GM18519 (cell line): ENCODE measurements around the gene ABCG1.
"Not testable (repeated sequence)": the region's sequence is repeated elsewhere in the genome, so short reads cannot be mapped to it uniquely, and the experiment has no call there.

Experiments
- ATAC-seq: cut with Tn5 transposase; IDR thresholded peaks from one replicate; pipeline ENCODE4 v1.9.1; 2021; ENCODE audit warnings: mild to moderate bottlenecking, moderate library complexity; ENCODE audit not compliant: unreplicated experiment, low FRiP score

ABCG1 gene

GRCh38 chr21:42285569-42286245 lies 66.8 kb downstream of the ABCG1 start:
- ATAC-seq = no peak

- no peak for ATAC-seq
These were observed 67.5 kb downstream of the ABCG1 start for GRCh38 chr21:42286416-42286815.

- ATAC-seq = no peak
These were observed 68.5 kb downstream of the ABCG1 start for GRCh38 chr21:42287193-42288083.

- no peak for ATAC-seq
These were observed 70.0 kb downstream of the ABCG1 start for GRCh38 chr21:42288962-42289361.

GRCh38 chr21:42289926-42290325 lies 71.0 kb downstream of the ABCG1 start:
- ATAC-seq = no peak

GRCh38 chr21:42290505-42290904 lies 71.6 kb downstream of the ABCG1 start:
- no peak for ATAC-seq

GRCh38 chr21:42291003-42291750 lies 72.2 kb downstream of the ABCG1 start:
- no peak for ATAC-seq

- ATAC-seq = no peak
These were observed 73.0 kb downstream of the ABCG1 start for GRCh38 chr21:42291751-42292562.

- ATAC-seq = not testable (repeated sequence)
These were observed 73.7 kb downstream of the ABCG1 start for GRCh38 chr21:42292563-42293142.

GRCh38 chr21:42293649-42294272 lies 74.8 kb downstream of the ABCG1 start:
- no peak for ATAC-seq

GRCh38 chr21:42294273-42294880 lies 75.4 kb downstream of the ABCG1 start:
- no peak for ATAC-seq

- no peak for ATAC-seq
These were observed 76.9 kb downstream of the ABCG1 start for GRCh38 chr21:42295845-42296244.

GRCh38 chr21:42296501-42296900 lies 77.6 kb downstream of the ABCG1 start:
- ATAC-seq = no peak

GRCh38 chr21:42297377-42297776 lies 78.4 kb downstream of the ABCG1 start:
- no peak for ATAC-seq

GRCh38 chr21:42298237-42298636 lies 79.3 kb downstream of the ABCG1 start:
- no peak for ATAC-seq

GRCh38 chr21:42298657-42299056 lies 79.7 kb downstream of the ABCG1 start:
- ATAC-seq = no peak

- no peak for ATAC-seq
These were observed 80.5 kb downstream of the ABCG1 start for GRCh38 chr21:42299324-42300044.

- ATAC-seq = no peak
These were observed 81.2 kb downstream of the ABCG1 start for GRCh38 chr21:42300045-42300583.
